DOHH2 (cell line): Measurements from ENCODE around the gene PHF2.

Experiments used
- CTCF ChIP-seq: fragments of 200-600 bp; sonication (generic); IDR thresholded peaks from one replicate; pipeline ENCODE4 v1.5.1; 2014; ENCODE audit warnings: antibody characterized with exemption, mild to moderate bottlenecking, low read depth, low read length; ENCODE audit not compliant: poor library complexity, severe bottlenecking
- EZH2phosphoT487 ChIP-seq: fragments of 200-600 bp; sonication (generic); IDR thresholded peaks from 2 replicates; pipeline ENCODE4 v1.6.1; 2017; ENCODE audit warnings: borderline replicate concordance, mild to moderate bottlenecking, antibody characterized with exemption, low read length, moderate library complexity, mixed read lengths

- TF ChIP-seq CTCF = no peak
- no peak for TF ChIP-seq EZH2phosphoT487
These were observed 109.9 kb downstream of the PHF2 start for GRCh38 chr9:93686127-93686879.
